Lung (tissue), 12 donors: ENCODE data around the gene ADIPOR1. TPM values are rescaled to one million over a fixed set of nuclear protein-coding genes. Genes with fewer than 3 reads are reported as not detected.
"Not testable (repeated sequence)": the region's sequence is repeated elsewhere in the genome, so short reads cannot be mapped to it uniquely, and the experiment has no call there.

Experiments
- ATAC-seq: fragments of 200-7000 bp; cut with Tn5 transposase; one replicate; pipeline ENCODE4 v1.9.1; 2020; ENCODE audit warnings: moderate number of reproducible peaks; ENCODE audit not compliant: insufficient read depth, low FRiP score
- DNase-seq, 3 donors: peaks; one replicate each; pipeline ENCODE4 v3.0.0-alpha.2; 2013 to 2017
- H3K27ac ChIP-seq, 2 donors: one replicate each; pipeline ENCODE4 v1.5.1; 2013; ENCODE audit warnings: mild to moderate bottlenecking in 2 of 2, moderate library complexity in 2 of 2, control low read depth in 1 of 2, inconsistent platforms in 1 of 2, low read depth in 1 of 2, low read length in 1 of 2
- H3K27me3 ChIP-seq, 3 donors: one replicate each; pipeline ENCODE4 v1.5.1; 2013; ENCODE audit warnings: low read length in 2 of 3; ENCODE audit not compliant: control insufficient read depth in 3 of 3, insufficient read depth in 3 of 3
- H3K36me3 ChIP-seq, 4 donors: one replicate each; pipeline ENCODE4 v1.5.1; 2013; ENCODE audit warnings: low read length in 4 of 4, mild to moderate bottlenecking in 1 of 4, moderate library complexity in 1 of 4; ENCODE audit not compliant: control insufficient read depth in 4 of 4, insufficient read depth in 4 of 4
- H3K4me1 ChIP-seq, 5 donors: one replicate each; pipeline ENCODE4 v1.5.1; 2013; ENCODE audit warnings: low read length in 5 of 5, mild to moderate bottlenecking in 2 of 5, moderate library complexity in 1 of 5; ENCODE audit not compliant: control insufficient read depth in 5 of 5, insufficient read depth in 5 of 5
- H3K4me3 ChIP-seq: one replicate; pipeline ENCODE4 v1.5.1; 2013; ENCODE audit warnings: mild to moderate bottlenecking, control low read depth, moderate library complexity
- H3K9ac ChIP-seq, 2 donors: one replicate each; pipeline ENCODE4 v1.5.1; 2013; ENCODE audit warnings: low read length in 2 of 2, control low read depth in 1 of 2; ENCODE audit not compliant: insufficient read depth in 1 of 2
- H3K9me3 ChIP-seq, 4 donors: one replicate each; pipeline ENCODE4 v1.5.1; 2013; ENCODE audit warnings: low read length in 3 of 4, mild to moderate bottlenecking in 1 of 4, moderate library complexity in 1 of 4; ENCODE audit not compliant: control insufficient read depth in 4 of 4, insufficient read depth in 3 of 4
- CTCF ChIP-seq: IDR thresholded peaks from 2 replicates; pipeline ENCODE4 v1.5.1; 2012; ENCODE audit warnings: mild to moderate bottlenecking; ENCODE audit errors: control extremely low read depth, extremely low read depth
- WGBS, 2 donors: extraction: QIAGEN DNeasy Blood & Tissue Kit; methylation state at CpG; one replicate each; pipeline ENCODE4 v1.1.7; 2013; 5-methylcytosine and 5-hydroxymethylcytosine counted together
- polyA plus RNA-seq, 2 donors: library from polyadenylated mRNA; stranded (reverse); fragments of 200-250 nt; gene quantifications; one replicate each; pipeline ENCODE4 v1.2.1, GENCODE V29; 2013
- total RNA-seq, 2 donors: library from RNA; depleted of rRNA in 1 of 2; stranded (reverse); fragments of >200 nt in 1 of 2; gene quantifications; one replicate each; pipeline ENCODE4 v1.2.1, GENCODE V29; 2014 to 2021
- donor health status: control.
- donor health status: control.
- donor health status: Bipolar disorder and iron deficiency.
- donor health status: healthy.
- donor health status: DM: yes; HTN: yes; CAD: no.

The ADIPOR1 gene
- total and polyA plus RNA-seq, 4 donors, result 95.2 to 125 (median 108) TPM

- no peak for ATAC-seq
- DNase-seq, result no peak
Observed at GRCh38 chr1:202940561-202940960, 17.6 kb downstream of the ADIPOR1 start.

GRCh38 chr1:202938287-202938925 is 19.7 kb downstream of the ADIPOR1 start:
- H3K36me3 ChIP-seq, result peaks cover 15 to 21% (median 19%) of the 10 kb centered on the region in 4 donors
- TF ChIP-seq CTCF, result no peak
- no peaks in the 10 kb centered on the region for H3K9me3 ChIP-seq
- H3K27ac ChIP-seq, result no peak overlapping the region
- WGBS, 2 donors, result 82 to 87% methylated on average over 5 of the region's 5 CpGs
- H3K27me3 ChIP-seq, result no peaks in the 10 kb centered on the region
- DNase-seq (no peak), ATAC-seq (no peak)
- no peak overlapping the region for H3K9ac ChIP-seq
- no peaks in the 10 kb centered on the region for H3K4me1 ChIP-seq
- H3K4me3 ChIP-seq, result no peak overlapping the region

More at GRCh38 chr1:202940561-202940960, 17.6 kb downstream of the ADIPOR1 start:
- H3K27me3 ChIP-seq, result no peaks in the 10 kb centered on the region
- peaks cover 29 to 41% (median 35%) of the 10 kb centered on the region in 4 donors for H3K36me3 ChIP-seq
- no peak for TF ChIP-seq CTCF
- H3K9ac ChIP-seq, result no peak overlapping the region
- no peaks in the 10 kb centered on the region for H3K4me1 ChIP-seq
- no peak overlapping the region for H3K4me3 ChIP-seq
- H3K27ac ChIP-seq, result no peak overlapping the region
- no peaks in the 10 kb centered on the region for H3K9me3 ChIP-seq

- H3K4me3 ChIP-seq, H3K36me3 ChIP-seq, H3K9me3 ChIP-seq, H3K9ac ChIP-seq, ATAC-seq, H3K27me3 ChIP-seq, H3K27ac ChIP-seq, H3K4me1 ChIP-seq, DNase-seq: not testable (repeated sequence)
- 100% methylated on average over 1 of the region's 6 CpGs; no CpG with 5 or more reads in 1 of the 2 donors for WGBS, 2 donors
Observed at GRCh38 chr1:202936409-202936808, 21.7 kb downstream of the ADIPOR1 start.

GRCh38 chr1:202935844-202936243 is 22.3 kb downstream of the ADIPOR1 start:
- DNase-seq, result no peak
- Histone ChIP-seq H3K9ac (no peak overlapping the region), H3K4me3 (no peak overlapping the region), H3K36me3 (peaks cover 0 to 5% (median 2%) of the 10 kb centered on the region in 4 donors), H3K27me3 (no peaks in the 10 kb centered on the region), H3K9me3 (no peaks in the 10 kb centered on the region), H3K4me1 (no peaks in the 10 kb centered on the region), H3K27ac (no peak overlapping the region)
- 64 to 80% methylated on average over 3 of the region's 3 CpGs for WGBS, 2 donors
- ATAC-seq, result no peak
- TF ChIP-seq CTCF, result no peak
